MM.1S (cell line): ENCODE measurements around the gene ZNF607.

ENCODE experiments used
- DNase-seq: peaks from one replicate; pipeline ENCODE4 v3.0.0-alpha.2; 2015
- H2AFZ ChIP-seq: fragments of 300-600 bp; sonication (generic); 2 replicates; pipeline ENCODE4 v1.6.0; 2016; ENCODE audit warnings: antibody characterized with exemption, low read length
- H3F3A ChIP-seq: fragments of 300-600 bp; sonication (generic); 2 replicates; pipeline ENCODE4 v1.6.1; 2016; ENCODE audit warnings: mild to moderate bottlenecking, antibody characterized with exemption, low read length, moderate library complexity, mixed read lengths; ENCODE audit not compliant: insufficient read depth
- H3K27ac ChIP-seq: fragments of 300-600 bp; sonication (generic); 2 replicates; pipeline ENCODE4 v1.5.1; 2016; ENCODE audit warnings: mild to moderate bottlenecking, low read length
- H3K27me3 ChIP-seq: fragments of 300-600 bp; sonication (generic); replicated peaks from 2 replicates; pipeline ENCODE4 v1.6.0; 2016; ENCODE audit warnings: low read length; ENCODE audit not compliant: insufficient read depth
- H3K36me3 ChIP-seq: fragments of 300-600 bp; sonication (generic); replicated peaks from 2 replicates; pipeline ENCODE4 v1.6.1; 2016; ENCODE audit warnings: mild to moderate bottlenecking, low read length, mixed read lengths; ENCODE audit not compliant: insufficient read depth
- H3K4me1 ChIP-seq: fragments of 300-600 bp; sonication (generic); 2 replicates; pipeline ENCODE4 v1.6.1; 2016; ENCODE audit warnings: low read length, mixed read lengths
- H3K4me2 ChIP-seq: fragments of 300-600 bp; sonication (generic); 2 replicates; pipeline ENCODE4 v1.6.0; 2016; ENCODE audit warnings: low read depth, low read length
- H3K4me3 ChIP-seq: fragments of 300-600 bp; sonication (generic); 2 replicates; pipeline ENCODE4 v1.5.1; 2016; ENCODE audit warnings: low read length, mixed read lengths
- H3K79me2 ChIP-seq: fragments of 300-600 bp; sonication (generic); 2 replicates; pipeline ENCODE4 v1.6.1; 2016; ENCODE audit warnings: mixed run types, low read length, mixed read lengths
- H3K9ac ChIP-seq: fragments of 300-600 bp; sonication (generic); 2 replicates; pipeline ENCODE4 v1.6.1; 2016; ENCODE audit warnings: low read length, mixed read lengths
- H3K9me2 ChIP-seq: fragments of 300-600 bp; sonication (generic); replicated peaks from 2 replicates; pipeline ENCODE4 v1.6.1; 2016; ENCODE audit warnings: mild to moderate bottlenecking, low read length, mixed read lengths; ENCODE audit not compliant: insufficient read depth
- H3K9me3 ChIP-seq: fragments of 300-600 bp; sonication (generic); replicated peaks from 2 replicates; pipeline ENCODE4 v1.6.1; 2016; ENCODE audit warnings: mild to moderate bottlenecking, low read length, mixed read lengths; ENCODE audit not compliant: insufficient read depth
- H4K20me1 ChIP-seq: fragments of 300-600 bp; sonication (generic); 2 replicates; pipeline ENCODE4 v1.6.1; 2016; ENCODE audit warnings: mild to moderate bottlenecking, low read length, moderate library complexity, mixed read lengths; ENCODE audit not compliant: insufficient read depth
- EZH2 ChIP-seq: fragments of 300-600 bp; sonication (generic); optimal IDR thresholded peaks from 2 replicates; pipeline ENCODE3; 2017; ENCODE audit warnings: low read depth, mild to moderate bottlenecking, antibody characterized with exemption, low read length, mixed read lengths
- EZH2phosphoT487 ChIP-seq: fragments of 300-600 bp; sonication (generic); IDR thresholded peaks from 2 replicates; pipeline ENCODE4 v1.6.1; 2018; ENCODE audit warnings: antibody characterized with exemption, low read length
- TF ChIP-seq, protein P1 (sequence below): fragments of 300-600 bp; sonication (generic); IDR thresholded peaks from 2 replicates; pipeline ENCODE4 v1.5.1; 2016; ENCODE audit warnings: antibody characterized with exemption, low read length, mixed read lengths

The ZNF607 gene

DNA sequence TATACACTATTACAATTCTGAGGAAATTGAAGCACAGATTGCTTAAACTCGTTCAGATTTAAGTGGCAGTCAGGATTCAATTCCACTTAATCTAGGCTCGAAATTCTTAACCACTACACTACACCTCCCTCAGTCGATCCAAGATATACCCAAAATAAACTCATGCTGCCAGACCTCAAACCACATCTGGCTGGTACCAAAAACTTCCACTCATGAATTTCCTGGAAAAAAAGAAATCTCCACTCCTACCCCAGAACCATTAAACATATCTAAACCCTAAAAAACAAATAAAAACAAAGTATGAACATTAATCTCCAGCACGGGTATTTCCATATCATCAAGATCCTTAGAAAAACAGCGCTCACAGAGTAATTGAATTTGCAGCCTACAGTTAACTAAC is 65.4 kb downstream of the ZNF607 start:
- TF ChIP-seq EZH2 (no peak), EZH2phosphoT487 (no peak)
- TF ChIP-seq, protein P1, sequence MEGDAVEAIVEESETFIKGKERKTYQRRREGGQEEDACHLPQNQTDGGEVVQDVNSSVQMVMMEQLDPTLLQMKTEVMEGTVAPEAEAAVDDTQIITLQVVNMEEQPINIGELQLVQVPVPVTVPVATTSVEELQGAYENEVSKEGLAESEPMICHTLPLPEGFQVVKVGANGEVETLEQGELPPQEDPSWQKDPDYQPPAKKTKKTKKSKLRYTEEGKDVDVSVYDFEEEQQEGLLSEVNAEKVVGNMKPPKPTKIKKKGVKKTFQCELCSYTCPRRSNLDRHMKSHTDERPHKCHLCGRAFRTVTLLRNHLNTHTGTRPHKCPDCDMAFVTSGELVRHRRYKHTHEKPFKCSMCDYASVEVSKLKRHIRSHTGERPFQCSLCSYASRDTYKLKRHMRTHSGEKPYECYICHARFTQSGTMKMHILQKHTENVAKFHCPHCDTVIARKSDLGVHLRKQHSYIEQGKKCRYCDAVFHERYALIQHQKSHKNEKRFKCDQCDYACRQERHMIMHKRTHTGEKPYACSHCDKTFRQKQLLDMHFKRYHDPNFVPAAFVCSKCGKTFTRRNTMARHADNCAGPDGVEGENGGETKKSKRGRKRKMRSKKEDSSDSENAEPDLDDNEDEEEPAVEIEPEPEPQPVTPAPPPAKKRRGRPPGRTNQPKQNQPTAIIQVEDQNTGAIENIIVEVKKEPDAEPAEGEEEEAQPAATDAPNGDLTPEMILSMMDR = no peak
- no peak overlapping the region for H3K27ac ChIP-seq

More for the DNA sequence above, 65.4 kb downstream of the ZNF607 start:
- Histone ChIP-seq H3K9me3 (no peaks in the 10 kb centered on the region), H3K9me2 (no peaks in the 10 kb centered on the region), H3K79me2 (no peaks in the 10 kb centered on the region), H2AFZ (no peak overlapping the region), H3K4me3 (no peak overlapping the region), H3K4me1 (no peaks in the 10 kb centered on the region), H3K4me2 (no peak overlapping the region), H3F3A (no peaks in the 10 kb centered on the region), H3K9ac (no peak overlapping the region), H3K36me3 (no peaks in the 10 kb centered on the region), H3K27me3 (no peaks in the 10 kb centered on the region), H4K20me1 (no peaks in the 10 kb centered on the region)
- no peak for DNase-seq
